Measurements from ENCODE around the gene SDF2. TPM values are rescaled to one million over a fixed set of nuclear protein-coding genes. Genes with fewer than 3 reads are reported as not detected.

Gene SDF2
- total and polyA plus RNA-seq, 9 of the 15 experiments (the other 6 are each of a cell fraction or from before 2014, with no cell fraction given), result 41.2 to 132 (median 65.6) TPM

DNA sequence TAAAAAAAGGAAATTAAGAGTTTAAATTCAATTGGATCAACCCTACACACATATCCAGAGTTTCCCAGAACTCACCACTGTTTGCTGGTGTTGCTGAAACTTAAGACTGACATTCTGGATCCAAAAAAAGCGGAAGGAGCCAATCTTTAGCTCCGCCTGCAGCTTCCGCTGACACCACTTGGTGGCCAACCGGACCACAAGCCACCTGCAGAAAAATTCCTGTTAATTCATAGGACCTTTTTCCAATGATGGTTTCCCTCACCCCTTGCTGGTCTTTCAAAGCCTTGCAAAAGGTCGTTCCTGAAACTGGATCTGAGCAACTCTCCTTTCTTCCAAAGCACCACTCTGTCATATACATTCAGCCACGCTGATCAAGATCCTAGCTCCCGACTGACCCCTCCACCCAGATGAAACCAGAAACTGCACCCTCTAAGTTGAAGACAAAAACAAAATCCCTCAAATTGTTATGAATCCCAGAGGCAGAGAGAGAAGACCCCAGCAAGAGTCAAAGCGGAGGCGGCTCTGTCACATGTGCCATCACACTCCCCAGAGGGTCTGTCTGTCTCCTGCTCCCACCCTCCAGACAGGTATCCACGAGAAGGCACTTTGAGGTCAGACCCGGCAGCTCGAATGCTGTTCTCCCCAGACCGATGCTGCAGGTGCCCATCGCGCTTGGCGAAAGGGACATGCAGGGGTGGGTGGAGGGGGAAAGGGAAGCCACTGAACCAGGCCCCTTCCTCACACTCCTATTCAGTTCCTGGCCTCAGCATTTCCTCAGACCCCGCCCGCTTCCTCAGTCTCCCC is 17.5 kb downstream of the SDF2 start (continued):
- TF ChIP-seq, protein P1, sequence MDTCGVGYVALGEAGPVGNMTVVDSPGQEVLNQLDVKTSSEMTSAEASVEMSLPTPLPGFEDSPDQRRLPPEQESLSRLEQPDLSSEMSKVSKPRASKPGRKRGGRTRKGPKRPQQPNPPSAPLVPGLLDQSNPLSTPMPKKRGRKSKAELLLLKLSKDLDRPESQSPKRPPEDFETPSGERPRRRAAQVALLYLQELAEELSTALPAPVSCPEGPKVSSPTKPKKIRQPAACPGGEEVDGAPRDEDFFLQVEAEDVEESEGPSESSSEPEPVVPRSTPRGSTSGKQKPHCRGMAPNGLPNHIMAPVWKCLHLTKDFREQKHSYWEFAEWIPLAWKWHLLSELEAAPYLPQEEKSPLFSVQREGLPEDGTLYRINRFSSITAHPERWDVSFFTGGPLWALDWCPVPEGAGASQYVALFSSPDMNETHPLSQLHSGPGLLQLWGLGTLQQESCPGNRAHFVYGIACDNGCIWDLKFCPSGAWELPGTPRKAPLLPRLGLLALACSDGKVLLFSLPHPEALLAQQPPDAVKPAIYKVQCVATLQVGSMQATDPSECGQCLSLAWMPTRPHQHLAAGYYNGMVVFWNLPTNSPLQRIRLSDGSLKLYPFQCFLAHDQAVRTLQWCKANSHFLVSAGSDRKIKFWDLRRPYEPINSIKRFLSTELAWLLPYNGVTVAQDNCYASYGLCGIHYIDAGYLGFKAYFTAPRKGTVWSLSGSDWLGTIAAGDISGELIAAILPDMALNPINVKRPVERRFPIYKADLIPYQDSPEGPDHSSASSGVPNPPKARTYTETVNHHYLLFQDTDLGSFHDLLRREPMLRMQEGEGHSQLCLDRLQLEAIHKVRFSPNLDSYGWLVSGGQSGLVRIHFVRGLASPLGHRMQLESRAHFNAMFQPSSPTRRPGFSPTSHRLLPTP (IDR thresholded peaks at IDR 0.05; ENCODE audit: borderline replicate concordance, extremely low read depth, insufficient read length), result no peak
- TF ChIP-seq, protein P2, sequence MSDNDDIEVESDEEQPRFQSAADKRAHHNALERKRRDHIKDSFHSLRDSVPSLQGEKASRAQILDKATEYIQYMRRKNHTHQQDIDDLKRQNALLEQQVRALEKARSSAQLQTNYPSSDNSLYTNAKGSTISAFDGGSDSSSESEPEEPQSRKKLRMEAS (CRISPR knock-in tag; IDR thresholded peaks at IDR 0.05), result 0 out of 2 replicates have a peak, but pooled peaks have one; percentile 38
- TF ChIP-seq ZNF584 (CRISPR knock-in tag; IDR thresholded peaks at IDR 0.05; ENCODE audit: low read depth) (no peak), HDAC1 (IDR thresholded peaks at IDR 0.05) (peak in 1 of 2 experiments; percentile 81; a peak in 2 of 4 replicates), ZNF140 (CRISPR knock-in tag; IDR thresholded peaks at IDR 0.05) (no peak), IFI16 (CRISPR knock-in tag; IDR thresholded peaks at IDR 0.05) (0 out of 2 replicates have a peak, but pooled peaks have one; percentile 34), NR2C2 (CRISPR knock-in tag; IDR thresholded peaks at IDR 0.05) (no peak), NR2C2 (tag; IDR thresholded peaks at IDR 0.05) (no peak), NFE2L1 (tag; IDR thresholded peaks at IDR 0.05; ENCODE audit: borderline replicate concordance, low read depth) (no peak), ZNF324 (CRISPR knock-in tag; IDR thresholded peaks at IDR 0.05) (no peak), ATF1 (CRISPR knock-in tag; IDR thresholded peaks at IDR 0.05) (no peak), ATF1 (tag; IDR thresholded peaks at IDR 0.05) (peak; percentile 37; the same call in 1 of the 2 replicates), EZH2 (IDR thresholded peaks at IDR 0.05; ENCODE audit: borderline replicate concordance, low read depth, low read length) (no peak)
- TF ChIP-seq, protein P3, sequence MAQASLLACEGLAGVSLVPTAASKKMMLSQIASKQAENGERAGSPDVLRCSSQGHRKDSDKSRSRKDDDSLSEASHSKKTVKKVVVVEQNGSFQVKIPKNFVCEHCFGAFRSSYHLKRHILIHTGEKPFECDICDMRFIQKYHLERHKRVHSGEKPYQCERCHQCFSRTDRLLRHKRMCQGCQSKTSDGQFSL (CRISPR knock-in tag; IDR thresholded peaks at IDR 0.05), result no peak
- TF ChIP-seq, protein P3 (tag; IDR thresholded peaks at IDR 0.05), result no peak
- TF ChIP-seq, protein P4, sequence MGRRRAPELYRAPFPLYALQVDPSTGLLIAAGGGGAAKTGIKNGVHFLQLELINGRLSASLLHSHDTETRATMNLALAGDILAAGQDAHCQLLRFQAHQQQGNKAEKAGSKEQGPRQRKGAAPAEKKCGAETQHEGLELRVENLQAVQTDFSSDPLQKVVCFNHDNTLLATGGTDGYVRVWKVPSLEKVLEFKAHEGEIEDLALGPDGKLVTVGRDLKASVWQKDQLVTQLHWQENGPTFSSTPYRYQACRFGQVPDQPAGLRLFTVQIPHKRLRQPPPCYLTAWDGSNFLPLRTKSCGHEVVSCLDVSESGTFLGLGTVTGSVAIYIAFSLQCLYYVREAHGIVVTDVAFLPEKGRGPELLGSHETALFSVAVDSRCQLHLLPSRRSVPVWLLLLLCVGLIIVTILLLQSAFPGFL (CRISPR knock-in tag; IDR thresholded peaks at IDR 0.05), result peak; percentile 2; the same call in 1 of the 2 replicates
- TF ChIP-seq, protein P5, sequence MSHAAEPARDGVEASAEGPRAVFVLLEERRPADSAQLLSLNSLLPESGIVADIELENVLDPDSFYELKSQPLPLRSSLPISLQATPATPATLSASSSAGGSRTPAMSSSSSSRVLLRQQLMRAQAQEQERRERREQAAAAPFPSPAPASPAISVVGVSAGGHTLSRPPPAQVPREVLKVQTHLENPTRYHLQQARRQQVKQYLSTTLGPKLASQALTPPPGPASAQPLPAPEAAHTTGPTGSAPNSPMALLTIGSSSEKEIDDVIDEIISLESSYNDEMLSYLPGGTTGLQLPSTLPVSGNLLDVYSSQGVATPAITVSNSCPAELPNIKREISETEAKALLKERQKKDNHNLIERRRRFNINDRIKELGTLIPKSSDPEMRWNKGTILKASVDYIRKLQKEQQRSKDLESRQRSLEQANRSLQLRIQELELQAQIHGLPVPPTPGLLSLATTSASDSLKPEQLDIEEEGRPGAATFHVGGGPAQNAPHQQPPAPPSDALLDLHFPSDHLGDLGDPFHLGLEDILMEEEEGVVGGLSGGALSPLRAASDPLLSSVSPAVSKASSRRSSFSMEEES (CRISPR knock-in tag; IDR thresholded peaks at IDR 0.05), result no peak
